VCaP (cell line): ENCODE results near the gene MRGPRE.
"Not testable (repeated sequence)": the region's sequence is repeated elsewhere in the genome, so short reads cannot be mapped to it uniquely, and the experiment has no call there.

Experiments used
- H3K27ac ChIP-seq: fragments of 450-650 bp; 2 replicates; pipeline ENCODE4 v1.5.1; 2017
- TF ChIP-seq, protein P1 (sequence below): fragments of 450-650 bp; conservative IDR thresholded peaks from 2 replicates; pipeline ENCODE4 v1.5.1; 2017; ENCODE audit warnings: mild to moderate bottlenecking, moderate library complexity

MRGPRE gene, protein sequence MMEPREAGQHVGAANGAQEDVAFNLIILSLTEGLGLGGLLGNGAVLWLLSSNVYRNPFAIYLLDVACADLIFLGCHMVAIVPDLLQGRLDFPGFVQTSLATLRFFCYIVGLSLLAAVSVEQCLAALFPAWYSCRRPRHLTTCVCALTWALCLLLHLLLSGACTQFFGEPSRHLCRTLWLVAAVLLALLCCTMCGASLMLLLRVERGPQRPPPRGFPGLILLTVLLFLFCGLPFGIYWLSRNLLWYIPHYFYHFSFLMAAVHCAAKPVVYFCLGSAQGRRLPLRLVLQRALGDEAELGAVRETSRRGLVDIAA

DNA sequence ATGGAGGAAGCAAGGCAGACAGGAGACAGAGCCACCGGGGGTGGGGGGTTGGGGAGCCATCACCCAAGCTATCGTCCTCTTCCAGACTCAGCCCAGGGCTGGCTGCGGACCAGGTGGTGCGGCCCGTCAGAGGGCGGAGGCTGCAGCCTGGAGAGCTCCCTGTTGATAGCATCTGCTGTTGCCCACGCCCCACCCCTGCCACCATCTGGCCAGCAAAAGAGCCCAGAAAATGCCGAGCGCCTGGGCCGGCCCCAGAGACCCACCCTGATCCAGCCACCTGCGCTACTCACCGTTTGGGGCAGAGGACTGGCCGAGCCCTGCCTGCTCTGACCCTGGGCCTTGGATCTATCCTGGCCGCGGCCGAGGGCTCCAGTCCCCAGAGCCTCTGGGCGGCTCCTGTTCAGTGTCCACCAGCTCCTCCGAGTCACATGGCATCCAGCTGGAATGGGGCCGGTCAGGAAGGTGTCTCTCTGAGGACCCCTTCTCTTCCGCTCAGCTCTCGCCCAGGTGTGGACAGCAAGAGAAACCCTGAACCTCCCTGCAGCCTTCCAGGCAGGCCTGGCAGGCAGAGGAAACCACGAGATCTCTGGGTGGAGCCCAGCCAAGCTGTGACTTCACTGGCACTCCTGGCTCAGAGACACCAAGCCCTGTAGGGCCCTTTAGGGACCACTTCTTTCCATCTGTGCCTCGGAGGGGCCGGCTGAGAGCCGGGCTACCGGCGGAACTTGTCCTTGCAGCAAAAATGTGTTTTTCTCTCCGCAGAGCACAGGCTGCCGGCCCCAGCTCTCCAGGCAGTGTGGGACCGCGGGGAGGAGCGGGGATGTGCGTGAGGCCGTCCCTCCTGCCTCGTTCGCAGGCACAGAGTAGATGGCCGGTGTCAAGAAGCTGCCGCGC, at the start of gene MRGPRE:
TSS of gene MRGPRE (minus strand) at position 567 of the 894 bp plus-strand sequence. CDS start 3,618 bp downstream, outside the sequence.
- no peak within 1 kb of the TSS for H3K27ac ChIP-seq
- TF ChIP-seq, protein P1, sequence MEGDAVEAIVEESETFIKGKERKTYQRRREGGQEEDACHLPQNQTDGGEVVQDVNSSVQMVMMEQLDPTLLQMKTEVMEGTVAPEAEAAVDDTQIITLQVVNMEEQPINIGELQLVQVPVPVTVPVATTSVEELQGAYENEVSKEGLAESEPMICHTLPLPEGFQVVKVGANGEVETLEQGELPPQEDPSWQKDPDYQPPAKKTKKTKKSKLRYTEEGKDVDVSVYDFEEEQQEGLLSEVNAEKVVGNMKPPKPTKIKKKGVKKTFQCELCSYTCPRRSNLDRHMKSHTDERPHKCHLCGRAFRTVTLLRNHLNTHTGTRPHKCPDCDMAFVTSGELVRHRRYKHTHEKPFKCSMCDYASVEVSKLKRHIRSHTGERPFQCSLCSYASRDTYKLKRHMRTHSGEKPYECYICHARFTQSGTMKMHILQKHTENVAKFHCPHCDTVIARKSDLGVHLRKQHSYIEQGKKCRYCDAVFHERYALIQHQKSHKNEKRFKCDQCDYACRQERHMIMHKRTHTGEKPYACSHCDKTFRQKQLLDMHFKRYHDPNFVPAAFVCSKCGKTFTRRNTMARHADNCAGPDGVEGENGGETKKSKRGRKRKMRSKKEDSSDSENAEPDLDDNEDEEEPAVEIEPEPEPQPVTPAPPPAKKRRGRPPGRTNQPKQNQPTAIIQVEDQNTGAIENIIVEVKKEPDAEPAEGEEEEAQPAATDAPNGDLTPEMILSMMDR, result no peak

DNA sequence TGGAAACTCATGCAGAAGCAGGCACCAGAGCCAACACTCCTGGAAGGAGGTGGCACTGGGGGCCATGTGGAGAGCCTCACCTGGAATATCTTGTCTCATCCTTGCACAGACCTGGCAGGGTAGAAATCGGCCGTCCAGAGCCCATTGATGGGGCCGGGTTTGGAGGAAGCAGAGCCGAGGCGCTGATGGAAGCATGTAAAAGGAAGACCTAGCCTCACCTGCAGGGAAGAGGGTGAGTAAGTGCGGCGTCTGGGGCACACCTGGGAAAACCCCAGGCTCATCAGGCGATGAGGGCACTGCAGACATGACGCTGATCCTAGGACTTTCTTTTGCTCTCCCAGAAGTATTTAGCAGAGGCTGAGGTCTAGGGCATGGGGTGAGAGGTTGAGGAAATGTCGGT, 48.9 kb upstream of the MRGPRE start:
- H3K27ac ChIP-seq, result not testable (repeated sequence)

DNA sequence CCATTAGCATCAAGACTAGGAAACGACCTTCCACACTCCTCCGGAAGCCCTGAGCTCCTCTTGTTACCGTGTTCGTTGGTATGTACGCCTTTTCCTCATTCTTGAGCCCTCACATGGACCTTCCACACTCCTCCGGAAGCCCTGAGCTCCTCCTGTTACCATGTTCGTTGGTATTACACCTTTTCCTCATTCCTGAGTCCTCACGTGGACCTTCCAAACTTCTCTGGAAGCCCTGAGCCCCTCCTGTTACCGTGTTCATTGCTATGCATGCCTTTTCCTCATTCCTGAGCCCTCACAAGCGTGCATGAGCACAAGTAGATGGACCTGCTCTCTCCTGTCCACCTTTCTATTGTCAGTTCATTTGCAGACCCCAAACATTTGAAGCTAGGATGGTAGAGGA, 48.4 kb upstream of the MRGPRE start:
- not testable (repeated sequence) for H3K27ac ChIP-seq

DNA sequence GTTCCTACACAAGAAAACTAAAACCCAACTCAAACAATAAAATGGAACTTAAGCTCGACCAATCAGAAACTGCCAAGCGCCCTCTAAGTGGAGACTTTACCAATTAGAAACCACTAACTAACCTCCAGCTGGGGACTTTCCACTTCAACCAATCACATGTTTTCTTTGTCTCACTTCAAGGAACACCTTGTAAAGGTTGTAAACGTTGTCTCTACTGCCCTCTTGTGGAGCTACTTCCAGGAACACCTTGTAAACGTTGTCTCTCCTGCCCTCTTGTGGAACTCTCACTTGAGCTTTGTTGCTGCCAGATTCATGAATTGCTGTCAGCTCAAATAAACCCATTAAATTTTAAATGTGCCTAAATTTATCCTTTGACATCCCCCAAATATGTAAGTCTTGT, 46.7 kb upstream of the MRGPRE start:
- H3K27ac ChIP-seq, result not testable (repeated sequence)

DNA sequence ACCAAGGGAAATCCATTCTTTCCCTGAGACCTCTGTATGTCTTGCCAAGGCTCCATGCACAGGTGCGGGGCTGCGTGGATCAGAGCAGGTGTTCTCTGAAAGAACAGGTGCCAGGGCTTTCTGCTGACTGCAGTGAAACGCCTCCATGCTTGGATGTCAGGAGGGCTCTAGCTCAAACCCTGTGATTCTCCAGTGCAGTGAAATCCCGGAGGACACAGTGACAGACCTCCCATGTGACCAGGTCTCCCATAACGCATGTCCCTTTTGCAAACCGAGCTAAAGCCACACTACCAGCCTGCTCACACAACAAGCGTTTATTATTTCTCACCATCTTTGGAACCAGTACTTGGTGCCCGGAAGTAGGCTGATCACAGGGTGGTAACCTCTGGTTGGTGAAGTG, 41.4 kb upstream of the MRGPRE start:
- not testable (repeated sequence) for H3K27ac ChIP-seq

DNA sequence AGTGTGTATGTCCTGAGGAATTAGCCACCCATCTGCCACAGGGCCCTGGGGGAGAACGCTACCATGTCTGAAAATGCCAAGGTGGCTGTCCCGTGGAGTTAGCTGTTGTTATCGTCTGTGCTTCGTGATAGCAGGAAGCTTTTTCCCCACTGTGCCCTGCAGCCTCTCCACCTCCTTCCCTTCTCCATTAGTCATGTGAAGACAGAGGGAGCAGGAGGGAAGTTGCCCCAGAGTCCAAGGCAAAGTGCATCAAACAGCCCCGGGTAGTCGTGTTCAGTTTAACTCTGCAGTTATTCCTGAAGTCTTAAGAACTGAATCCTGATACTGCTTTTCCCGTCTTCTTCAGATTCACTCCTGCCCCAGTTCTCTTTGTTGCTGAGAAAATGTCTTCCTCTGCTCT, 30.3 kb upstream of the MRGPRE start:
- H3K27ac ChIP-seq, result not testable (repeated sequence)

DNA sequence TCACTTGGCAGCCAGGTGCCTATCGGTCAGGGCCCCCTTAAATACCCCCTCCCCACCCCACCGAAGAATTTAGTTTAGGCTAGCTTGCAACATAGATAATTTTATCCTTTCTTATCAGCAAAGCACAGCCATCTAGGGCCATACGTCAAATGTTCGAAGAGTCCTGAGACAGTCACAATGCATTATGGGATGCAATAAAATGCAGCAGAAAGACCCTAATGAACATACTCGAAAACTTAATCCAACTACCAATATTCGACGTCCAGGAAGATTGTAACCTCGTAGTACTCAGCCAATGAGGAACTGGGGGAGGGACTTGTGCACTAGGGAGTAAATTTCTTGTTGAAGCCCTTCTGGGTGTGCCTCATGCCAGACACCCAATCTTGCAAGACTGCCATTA, 29.6 kb upstream of the MRGPRE start:
- H3K27ac ChIP-seq, result not testable (repeated sequence)

DNA sequence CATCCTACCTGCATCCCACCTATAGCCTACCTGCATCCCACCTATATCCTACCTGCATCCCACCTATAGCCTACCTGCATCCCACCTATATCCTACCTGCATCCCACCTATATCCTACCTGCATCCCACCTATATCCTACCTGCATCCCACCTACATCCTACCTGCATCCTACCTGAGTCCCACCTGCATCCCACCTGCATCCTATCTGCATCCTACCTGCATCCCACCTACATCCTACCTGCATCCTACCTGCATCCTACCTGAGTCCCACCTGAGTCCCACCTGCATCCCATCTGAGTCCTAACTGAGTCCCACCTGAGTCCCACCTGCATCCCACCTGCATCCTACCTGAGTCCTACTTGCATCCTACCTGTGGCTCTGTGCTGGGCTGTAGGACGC, 25.3 kb upstream of the MRGPRE start:
- H3K27ac ChIP-seq, result not testable (repeated sequence)

DNA sequence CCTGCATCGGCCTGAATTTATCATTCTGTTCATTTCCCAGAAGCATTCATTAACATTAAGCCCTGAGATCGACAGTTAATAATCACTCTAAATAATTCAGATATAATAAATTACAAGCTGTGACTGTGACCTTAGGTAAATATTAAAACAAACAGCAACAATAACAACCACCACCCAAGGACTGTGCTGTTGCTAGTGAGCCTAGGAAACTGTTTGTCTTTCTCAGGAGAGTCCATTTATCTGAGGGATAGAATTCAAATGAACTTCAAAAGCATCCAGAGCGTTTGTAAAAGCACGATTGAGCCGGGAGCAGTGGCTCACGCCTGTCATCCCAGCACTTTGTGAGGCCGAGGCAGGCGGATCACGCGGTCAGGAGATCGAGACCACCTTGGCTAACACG, 23.0 kb upstream of the MRGPRE start:
- not testable (repeated sequence) for H3K27ac ChIP-seq

DNA sequence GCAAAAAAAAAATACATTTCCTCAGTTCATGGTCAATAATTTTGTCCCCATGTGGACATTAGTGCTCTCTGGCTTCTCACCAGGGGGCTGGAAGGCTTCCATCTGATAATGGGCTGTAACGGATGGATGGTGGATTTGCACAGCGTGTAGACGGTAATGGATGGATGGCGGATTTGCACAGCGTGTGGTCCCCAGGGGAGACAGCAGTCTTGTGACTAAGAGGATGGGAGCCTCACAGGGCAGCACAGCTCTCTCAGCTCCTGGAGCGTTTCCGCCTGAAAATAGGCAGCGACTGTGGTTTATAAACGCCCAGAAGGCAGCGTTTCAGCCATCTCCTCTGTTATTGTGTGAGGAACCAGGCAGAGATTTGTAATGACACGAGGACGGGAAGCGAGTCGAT, 22.6 kb upstream of the MRGPRE start:
- H3K27ac ChIP-seq, result not testable (repeated sequence)

DNA sequence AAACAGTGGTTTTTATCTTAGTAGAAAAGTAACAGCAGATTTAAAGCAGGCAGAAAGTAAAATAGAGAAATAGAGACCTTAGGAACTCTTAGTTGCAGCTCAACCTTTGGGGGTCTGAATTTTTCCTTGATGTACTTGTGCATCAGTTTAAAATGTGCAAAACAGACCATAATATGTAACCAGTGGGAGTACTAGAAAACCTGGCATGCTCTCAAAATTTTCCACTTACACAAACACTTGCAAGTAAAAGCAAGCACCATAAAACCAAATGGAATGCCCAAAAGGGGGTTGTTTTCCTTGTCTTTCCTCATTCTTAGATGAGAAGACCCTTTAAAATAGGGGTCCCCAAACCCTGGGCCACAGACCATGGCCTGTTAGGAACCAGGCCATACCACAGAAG, 12.9 kb upstream of the MRGPRE start:
- TF ChIP-seq, protein P1, result no peak

DNA sequence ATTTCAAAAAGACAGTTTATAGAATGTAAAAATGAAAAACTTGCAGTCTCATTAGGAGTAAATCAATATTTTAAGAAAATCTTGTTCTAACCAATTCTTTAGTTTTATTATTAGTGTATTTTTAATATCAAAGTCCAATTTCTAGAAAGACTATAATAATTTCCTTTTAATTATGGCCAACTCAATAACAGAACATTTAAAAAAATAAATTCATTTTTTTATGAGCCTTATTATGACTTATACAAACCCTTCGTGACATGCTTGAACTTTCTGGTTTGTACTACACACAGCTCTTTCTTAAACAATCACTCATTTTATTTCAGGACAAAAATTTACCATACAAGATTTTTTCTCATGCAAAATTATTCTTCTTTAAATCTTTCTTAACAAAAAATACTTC, 11.7 kb upstream of the MRGPRE start:
- no peak overlapping the region for H3K27ac ChIP-seq
- TF ChIP-seq, protein P1, result no peak

More for the DNA sequence above, 12.9 kb upstream of the MRGPRE start:
- H3K27ac ChIP-seq, result no peak overlapping the region
